ENCODE results near the gene RNF103. TPM values are rescaled to one million over a fixed set of nuclear protein-coding genes. Genes with fewer than 3 reads are reported as not detected.

RNF103 gene
- total RNA-seq, 1 experiment from 2014 or later, result 16.1 TPM

DNA sequence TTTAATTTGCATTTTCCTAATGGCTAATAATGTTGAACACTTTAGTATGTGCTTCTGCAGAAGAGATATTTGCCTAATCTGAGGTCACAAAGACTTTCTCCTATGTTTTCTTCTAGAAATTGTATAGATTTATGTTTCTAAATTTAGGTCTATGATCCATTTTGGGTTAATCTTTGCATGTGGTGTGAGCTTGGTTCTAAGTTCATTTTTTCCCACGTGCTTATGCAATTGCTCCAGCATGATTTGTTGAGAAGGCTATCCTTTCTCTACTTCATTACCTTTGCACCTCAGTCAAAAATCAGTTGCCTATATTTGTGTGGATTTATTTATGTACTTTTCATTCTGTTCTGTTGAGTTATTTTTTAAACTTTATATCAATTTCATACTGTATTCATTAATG, 15.0 kb upstream of the RNF103 start:
- H3K36me3 ChIP-seq (ENCODE audit: control insufficient read depth in 1 of 2, insufficient read depth in 2 of 2, low read length in 2 of 2), result no peaks in the 10 kb centered on the region
- BruUV-seq (replicated peaks), result no TSS peak
- intact Hi-C loops (cut with micrococcal nuclease), result no loop called here

More for the DNA sequence above, 15.0 kb upstream of the RNF103 start:
- Histone ChIP-seq H3K27ac (ENCODE audit: low read depth, low read length) (no peak overlapping the region), H3K4me3 (replicated peaks in 1 of 2; ENCODE audit: low read depth in 1 of 2, low read length in 2 of 2) (no peak overlapping the region), H3K9ac (ENCODE audit: low read length) (no peak overlapping the region), H3K79me2 (ENCODE audit: insufficient read depth, low read length) (no peaks in the 10 kb centered on the region), H4K20me1 (ENCODE audit: insufficient read depth) (no peaks in the 10 kb centered on the region), H3K4me1 (ENCODE audit: control insufficient read depth in 1 of 2, insufficient read depth in 2 of 2, low read length in 2 of 2) (no peaks in the 10 kb centered on the region), H2AFZ (ENCODE audit: low read depth, low read length, poor library complexity, severe bottlenecking) (no peak overlapping the region), H3K9me3 (ENCODE audit: control insufficient read depth in 1 of 2, insufficient read depth in 1 of 2, low read depth in 1 of 2, low read length in 2 of 2) (no peaks in the 10 kb centered on the region), H3K27me3 (ENCODE audit: insufficient read depth, low read length) (no peaks in the 10 kb centered on the region), H3K4me2 (ENCODE audit: low read length) (no peak overlapping the region), H3K9me2 (ENCODE audit: insufficient read depth) (no peaks in the 10 kb centered on the region)
- DNase-seq (ENCODE audit: low read depth, low spot score) (no peak), ATAC-seq (no peak)
- RAD21 ChIA-PET (ENCODE audit: low non-redundant PET in 1 of 2, low total read pairs in 2 of 2, uncharacterized antibody in 2 of 2, unreplicated experiment in 2 of 2), result no interaction called here
- CTCF ChIA-PET, result no interaction called here
- POLR2A ChIA-PET, result no interaction called here
- TF ChIP-seq SRF (IDR thresholded peaks at IDR 0.05; ENCODE audit: low read depth), result no peak
- no peak for TF ChIP-seq EZH2 (IDR thresholded peaks at IDR 0.05)
- no peak for TF ChIP-seq ZFX (IDR thresholded peaks at IDR 0.05)
- no peak for TF ChIP-seq EZH2phosphoT487 (IDR thresholded peaks at IDR 0.05; ENCODE audit: borderline replicate concordance)
- TF ChIP-seq, protein P1, sequence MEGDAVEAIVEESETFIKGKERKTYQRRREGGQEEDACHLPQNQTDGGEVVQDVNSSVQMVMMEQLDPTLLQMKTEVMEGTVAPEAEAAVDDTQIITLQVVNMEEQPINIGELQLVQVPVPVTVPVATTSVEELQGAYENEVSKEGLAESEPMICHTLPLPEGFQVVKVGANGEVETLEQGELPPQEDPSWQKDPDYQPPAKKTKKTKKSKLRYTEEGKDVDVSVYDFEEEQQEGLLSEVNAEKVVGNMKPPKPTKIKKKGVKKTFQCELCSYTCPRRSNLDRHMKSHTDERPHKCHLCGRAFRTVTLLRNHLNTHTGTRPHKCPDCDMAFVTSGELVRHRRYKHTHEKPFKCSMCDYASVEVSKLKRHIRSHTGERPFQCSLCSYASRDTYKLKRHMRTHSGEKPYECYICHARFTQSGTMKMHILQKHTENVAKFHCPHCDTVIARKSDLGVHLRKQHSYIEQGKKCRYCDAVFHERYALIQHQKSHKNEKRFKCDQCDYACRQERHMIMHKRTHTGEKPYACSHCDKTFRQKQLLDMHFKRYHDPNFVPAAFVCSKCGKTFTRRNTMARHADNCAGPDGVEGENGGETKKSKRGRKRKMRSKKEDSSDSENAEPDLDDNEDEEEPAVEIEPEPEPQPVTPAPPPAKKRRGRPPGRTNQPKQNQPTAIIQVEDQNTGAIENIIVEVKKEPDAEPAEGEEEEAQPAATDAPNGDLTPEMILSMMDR (IDR thresholded peaks at IDR 0.05 in 2 of 3, conservative IDR thresholded peaks at IDR 0.05 in 1 of 3; ENCODE audit: borderline replicate concordance in 1 of 3, insufficient read depth in 1 of 3, low read depth in 2 of 3, low read length in 2 of 3), result no peak
- no peak for TF ChIP-seq POLR2AphosphoS5 (IDR thresholded peaks at IDR 0.05; ENCODE audit: low read depth, low read length)
- no peak for TF ChIP-seq POLR2A (IDR thresholded peaks at IDR 0.05; ENCODE audit: borderline replicate concordance, extremely low read depth, insufficient read depth, insufficient read length)
- no peak for TF ChIP-seq TCF7L2 (IDR thresholded peaks at IDR 0.05; ENCODE audit: borderline replicate concordance, extremely low read depth, insufficient read depth, insufficient read length)
- TF ChIP-seq SIN3A (IDR thresholded peaks at IDR 0.05; ENCODE audit: low read depth), result no peak
- no peak for TF ChIP-seq FOSL1 (IDR thresholded peaks at IDR 0.05; ENCODE audit: low read depth)
- no peak for TF ChIP-seq JUND (IDR thresholded peaks at IDR 0.05)
- TF ChIP-seq CBX3 (IDR thresholded peaks at IDR 0.05; ENCODE audit: low read depth), result no peak
- TF ChIP-seq ELF1 (IDR thresholded peaks at IDR 0.05; ENCODE audit: borderline replicate concordance, low read depth), result no peak
- TF ChIP-seq, protein P2, sequence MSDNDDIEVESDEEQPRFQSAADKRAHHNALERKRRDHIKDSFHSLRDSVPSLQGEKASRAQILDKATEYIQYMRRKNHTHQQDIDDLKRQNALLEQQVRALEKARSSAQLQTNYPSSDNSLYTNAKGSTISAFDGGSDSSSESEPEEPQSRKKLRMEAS (IDR thresholded peaks at IDR 0.05), result no peak
